Esophagus squamous epithelium (tissue), 4 donors: ENCODE results near the gene BPIFB1.

Source experiments
- POLR2A ChIP-seq, 4 donors: fragments of 450-650 bp; IDR thresholded peaks; one replicate each; pipeline ENCODE4 v1.6.1; 2017; ENCODE audit warnings: antibody characterized with exemption in 4 of 4, mild to moderate bottlenecking in 4 of 4, moderate library complexity in 3 of 4
- TF ChIP-seq, protein P1 (sequence below), 6 experiments: fragments of 450-650 bp in 4 of 6; fragments of 200-600 bp in 2 of 6; sonication (generic) in 2 of 6; IDR thresholded peaks; one replicate each; pipeline ENCODE4 v1.5.1; 2016 to 2019; ENCODE audit warnings: antibody characterized with exemption in 6 of 6, mild to moderate bottlenecking in 4 of 6, moderate library complexity in 4 of 6

- TF ChIP-seq POLR2A (IDR thresholded peaks at IDR 0.05) = no peak
- TF ChIP-seq, protein P1, sequence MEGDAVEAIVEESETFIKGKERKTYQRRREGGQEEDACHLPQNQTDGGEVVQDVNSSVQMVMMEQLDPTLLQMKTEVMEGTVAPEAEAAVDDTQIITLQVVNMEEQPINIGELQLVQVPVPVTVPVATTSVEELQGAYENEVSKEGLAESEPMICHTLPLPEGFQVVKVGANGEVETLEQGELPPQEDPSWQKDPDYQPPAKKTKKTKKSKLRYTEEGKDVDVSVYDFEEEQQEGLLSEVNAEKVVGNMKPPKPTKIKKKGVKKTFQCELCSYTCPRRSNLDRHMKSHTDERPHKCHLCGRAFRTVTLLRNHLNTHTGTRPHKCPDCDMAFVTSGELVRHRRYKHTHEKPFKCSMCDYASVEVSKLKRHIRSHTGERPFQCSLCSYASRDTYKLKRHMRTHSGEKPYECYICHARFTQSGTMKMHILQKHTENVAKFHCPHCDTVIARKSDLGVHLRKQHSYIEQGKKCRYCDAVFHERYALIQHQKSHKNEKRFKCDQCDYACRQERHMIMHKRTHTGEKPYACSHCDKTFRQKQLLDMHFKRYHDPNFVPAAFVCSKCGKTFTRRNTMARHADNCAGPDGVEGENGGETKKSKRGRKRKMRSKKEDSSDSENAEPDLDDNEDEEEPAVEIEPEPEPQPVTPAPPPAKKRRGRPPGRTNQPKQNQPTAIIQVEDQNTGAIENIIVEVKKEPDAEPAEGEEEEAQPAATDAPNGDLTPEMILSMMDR (IDR thresholded peaks at IDR 0.05) = no peak
Measured at GRCh38 chr20:33252460-33252859, 30.6 kb upstream of the BPIFB1 start.
